ENCODE data around the gene POLR1H. TPM values are rescaled to one million over a fixed set of nuclear protein-coding genes. Genes with fewer than 3 reads are reported as not detected.

POLR1H gene
- total RNA-seq, 1 experiment from 2014 or later, result 31.9 TPM

DNA sequence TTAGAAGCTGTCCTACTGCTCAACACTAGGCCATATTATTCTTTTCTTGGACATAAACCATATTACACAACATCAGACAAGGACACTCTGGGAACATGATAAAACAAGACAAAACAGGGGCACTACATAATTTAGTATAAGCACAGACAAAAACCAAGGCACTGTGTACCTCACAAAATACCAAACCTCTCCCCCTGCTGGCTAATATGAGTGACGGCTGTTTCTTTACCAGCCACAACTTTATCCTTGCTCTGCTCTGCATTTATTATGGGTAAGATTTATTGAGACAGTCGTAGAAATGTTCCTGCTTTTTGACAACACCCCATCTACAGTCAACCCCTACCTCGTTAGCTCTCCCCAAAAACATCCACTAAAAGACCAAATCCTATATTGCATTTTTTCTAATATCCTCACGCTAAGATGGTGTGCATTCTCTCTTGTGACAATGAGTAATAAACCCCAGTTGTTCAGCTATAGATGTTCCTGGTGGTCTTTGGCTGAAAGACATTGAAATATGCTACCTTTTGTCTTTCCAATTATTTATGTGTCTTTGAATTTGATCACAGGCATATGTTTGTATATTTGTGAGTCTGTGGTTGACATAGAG, 23.8 kb upstream of the POLR1H start:
- Histone ChIP-seq H2BK120ac (ENCODE audit: low read depth, low read length, poor library complexity, severe bottlenecking) (no peak overlapping the region), H3K79me2 (ENCODE audit: insufficient read depth, low read length) (no peaks in the 10 kb centered on the region), H3K4ac (ENCODE audit: low read depth, low read length) (no peak overlapping the region), H2AK5ac (ENCODE audit: insufficient read length, low read length) (no peak overlapping the region), H3K4me2 (ENCODE audit: insufficient read depth, insufficient read length, low read length) (no peak overlapping the region), H2BK15ac (ENCODE audit: low read depth, low read length) (no peak overlapping the region), H3K18ac (ENCODE audit: insufficient read length, low read depth, low read length) (no peak overlapping the region), H2AFZ (ENCODE audit: low read length) (no peak overlapping the region), H4K5ac (ENCODE audit: insufficient read length, low read depth, low read length) (no peak overlapping the region), H3K9me3 (ENCODE audit: control insufficient read depth, low read depth, low read length) (no peaks in the 10 kb centered on the region), H3K23me2 (ENCODE audit: insufficient read length, low read depth, low read length, poor library complexity, severe bottlenecking) (no peaks in the 10 kb centered on the region), H3K27me3 (ENCODE audit: insufficient read depth, low read length) (no peaks in the 10 kb centered on the region), H3K23ac (ENCODE audit: insufficient read length, low read depth, low read length) (no peak overlapping the region), H3K27ac (ENCODE audit: insufficient read length, low read depth, low read length) (no peak overlapping the region), H3K14ac (ENCODE audit: insufficient read depth, low read length) (no peak overlapping the region), H4K20me1 (ENCODE audit: control insufficient read depth, insufficient read depth, insufficient read length) (no peaks in the 10 kb centered on the region), H3K4me1 (ENCODE audit: insufficient read depth, low read length) (no peaks in the 10 kb centered on the region), H2BK5ac (ENCODE audit: insufficient read length, low read length) (no peak overlapping the region), H3K9ac (ENCODE audit: extremely low read depth, insufficient read length, low read length) (no peak overlapping the region), H2BK12ac (ENCODE audit: insufficient read length, low read depth, low read length) (no peak overlapping the region), H2BK20ac (ENCODE audit: low read depth, low read length, poor library complexity, severe bottlenecking) (no peak overlapping the region), H3K56ac (ENCODE audit: insufficient read length, low read depth, low read length) (no peak overlapping the region), H3K79me1 (ENCODE audit: insufficient read depth, low read depth, low read length, poor library complexity, severe bottlenecking) (no peaks in the 10 kb centered on the region), H4K91ac (ENCODE audit: insufficient read length, low read depth, low read length) (no peak overlapping the region), H4K8ac (replicated peaks; ENCODE audit: insufficient read length, low read depth, low read length) (no peak overlapping the region), H3T11ph (ENCODE audit: low read length) (no peak overlapping the region)
- no peaks in the 10 kb centered on the region for H3K4me1 Mint-ChIP-seq
- no peaks in the 10 kb centered on the region for H3K27me3 Mint-ChIP-seq (ENCODE audit: low read depth)
- H3K4me3 Mint-ChIP-seq, result no peak overlapping the region
- DNase-seq, result no peak
- WGBS (ENCODE audit: extremely low coverage, insufficient read length, low lambda C conversion rate), result no CpG with 5 or more reads among the region's 4 CpGs
- no peak overlapping the region for H3K27ac Mint-ChIP-seq
- H3K9me3 Mint-ChIP-seq, result no peaks in the 10 kb centered on the region
- no peaks in the 10 kb centered on the region; a peak in 1 of 7 replicates for H3K36me3 Mint-ChIP-seq (ENCODE audit: insufficient read depth in 1 of 3, low read depth in 3 of 3)
- TF ChIP-seq, protein P1, sequence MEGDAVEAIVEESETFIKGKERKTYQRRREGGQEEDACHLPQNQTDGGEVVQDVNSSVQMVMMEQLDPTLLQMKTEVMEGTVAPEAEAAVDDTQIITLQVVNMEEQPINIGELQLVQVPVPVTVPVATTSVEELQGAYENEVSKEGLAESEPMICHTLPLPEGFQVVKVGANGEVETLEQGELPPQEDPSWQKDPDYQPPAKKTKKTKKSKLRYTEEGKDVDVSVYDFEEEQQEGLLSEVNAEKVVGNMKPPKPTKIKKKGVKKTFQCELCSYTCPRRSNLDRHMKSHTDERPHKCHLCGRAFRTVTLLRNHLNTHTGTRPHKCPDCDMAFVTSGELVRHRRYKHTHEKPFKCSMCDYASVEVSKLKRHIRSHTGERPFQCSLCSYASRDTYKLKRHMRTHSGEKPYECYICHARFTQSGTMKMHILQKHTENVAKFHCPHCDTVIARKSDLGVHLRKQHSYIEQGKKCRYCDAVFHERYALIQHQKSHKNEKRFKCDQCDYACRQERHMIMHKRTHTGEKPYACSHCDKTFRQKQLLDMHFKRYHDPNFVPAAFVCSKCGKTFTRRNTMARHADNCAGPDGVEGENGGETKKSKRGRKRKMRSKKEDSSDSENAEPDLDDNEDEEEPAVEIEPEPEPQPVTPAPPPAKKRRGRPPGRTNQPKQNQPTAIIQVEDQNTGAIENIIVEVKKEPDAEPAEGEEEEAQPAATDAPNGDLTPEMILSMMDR (conservative IDR thresholded peaks at IDR 0.05), result peak; percentile 69

Measured in H9 (cell line).